Measurements from ENCODE around the gene E2F2. TPM values are rescaled to one million over a fixed set of nuclear protein-coding genes. Genes with fewer than 3 reads are reported as not detected.

The E2F2 gene
- total and polyA plus RNA-seq, 2 of the 4 experiments (the other 2 are of a cell fraction): 0.36 to 0.51 TPM

DNA sequence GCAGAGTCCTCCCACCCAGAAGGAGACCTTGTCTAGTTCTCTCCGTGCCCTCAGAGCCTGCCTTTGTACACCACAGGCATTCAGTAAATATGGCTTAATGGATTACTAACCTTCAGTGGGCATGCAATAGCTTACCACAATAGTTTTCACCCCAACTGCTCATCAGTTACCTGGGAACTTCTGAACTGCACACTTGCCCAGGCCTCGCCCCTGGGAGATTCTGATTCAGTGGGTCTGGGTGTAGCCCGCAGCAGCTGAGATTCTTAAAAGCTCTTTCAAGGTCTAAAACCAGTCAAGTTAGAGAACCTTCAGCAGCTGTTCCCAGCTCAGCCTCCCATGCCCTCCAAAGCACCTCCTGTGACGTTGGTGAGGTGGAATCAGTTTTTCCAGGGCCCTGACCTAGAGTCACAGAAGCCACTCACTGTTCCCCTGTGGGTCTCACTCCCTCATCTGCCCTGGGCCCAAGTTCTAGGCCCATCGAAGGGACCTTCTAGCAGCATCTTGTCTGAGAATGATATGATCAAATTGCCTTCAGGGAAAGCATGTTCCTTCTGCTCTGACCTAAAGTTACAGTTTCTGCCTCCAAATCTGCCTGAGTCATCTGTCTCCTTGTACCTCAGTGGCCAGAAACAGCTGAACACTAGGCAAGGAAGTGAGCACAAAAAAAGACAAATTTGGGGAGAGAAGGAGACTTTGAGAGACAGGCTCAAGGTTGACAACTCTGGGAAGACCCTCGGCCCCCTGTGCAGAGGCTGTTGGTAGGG is 57.8 kb downstream of the E2F2 start (continued):
- TF ChIP-seq, protein P1, sequence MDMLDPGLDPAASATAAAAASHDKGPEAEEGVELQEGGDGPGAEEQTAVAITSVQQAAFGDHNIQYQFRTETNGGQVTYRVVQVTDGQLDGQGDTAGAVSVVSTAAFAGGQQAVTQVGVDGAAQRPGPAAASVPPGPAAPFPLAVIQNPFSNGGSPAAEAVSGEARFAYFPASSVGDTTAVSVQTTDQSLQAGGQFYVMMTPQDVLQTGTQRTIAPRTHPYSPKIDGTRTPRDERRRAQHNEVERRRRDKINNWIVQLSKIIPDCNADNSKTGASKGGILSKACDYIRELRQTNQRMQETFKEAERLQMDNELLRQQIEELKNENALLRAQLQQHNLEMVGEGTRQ (IDR thresholded peaks at IDR 0.05; ENCODE audit: low read depth, low read length): no peak
- TF ChIP-seq POLR2A (IDR thresholded peaks at IDR 0.05; ENCODE audit: low read depth, low read length): no peak

DNA sequence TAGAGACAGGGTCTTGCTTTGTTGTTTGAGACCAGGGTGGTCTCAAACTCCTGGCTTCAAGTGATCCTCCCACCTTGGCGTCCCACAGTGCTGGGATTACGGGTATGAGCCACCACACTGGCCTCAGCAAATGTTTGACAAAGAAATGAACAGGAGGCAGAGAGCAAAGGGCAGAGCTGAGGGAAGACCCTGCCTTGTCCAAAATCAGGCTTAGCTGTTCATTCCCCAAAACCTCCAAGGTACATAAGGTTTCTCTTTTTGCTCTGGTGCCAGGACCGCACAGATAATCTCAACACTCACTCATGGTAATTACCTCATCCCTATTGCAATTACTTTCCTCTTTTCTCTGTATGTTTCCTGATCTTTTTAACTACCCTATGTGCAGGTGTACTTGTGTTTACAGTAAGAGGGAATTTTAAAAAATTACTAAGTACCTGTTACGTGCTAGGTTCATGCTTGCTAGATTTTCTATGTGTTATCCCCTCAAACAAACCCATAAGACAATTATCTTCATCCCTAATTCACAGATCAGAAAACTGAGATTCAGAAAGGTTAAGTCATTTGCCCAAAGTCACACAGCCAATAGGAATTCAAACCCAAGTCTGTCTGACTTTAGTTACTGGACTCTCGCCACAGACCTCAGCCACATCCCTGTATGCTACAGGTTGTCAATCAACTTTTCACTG is 58.5 kb downstream of the E2F2 start:
- in situ Hi-C loops (cut with MboI; ENCODE audit: low sequenced_read_pairs): no loop called here

More for the DNA sequence above, 58.5 kb downstream of the E2F2 start:
- peaks cover 19% of the 10 kb centered on the region for H3K9me1 ChIP-seq (ENCODE audit: insufficient read depth, low read length)
- peaks cover 37% of the 10 kb centered on the region for H4K20me1 ChIP-seq (ENCODE audit: insufficient read depth, low read length)
- H2BK20ac ChIP-seq (ENCODE audit: low read depth, low read length): no peak overlapping the region
- dilution Hi-C loops (cut with HindIII; ENCODE audit: low sequenced_read_pairs, unreplicated experiment) (no loop called here), intact Hi-C loops (cut with micrococcal nuclease) (no loop called here)
- no peak overlapping the region for H4K8ac ChIP-seq (ENCODE audit: low read depth in 2 of 2, low read length in 2 of 2)
- ChIA-PET CTCF (no interaction called here), POLR2A (ENCODE audit: unreplicated experiment) (no interaction called here)
- H3K27me3 ChIP-seq (ENCODE audit: control insufficient read depth, insufficient read depth, low read length): no peaks in the 10 kb centered on the region
- H3K4me1 ChIP-seq (ENCODE audit: control insufficient read depth, insufficient read depth, low read length): peaks cover 18% of the 10 kb centered on the region
- peaks cover 5 to 69% of the 10 kb centered on the region in 2 experiments; a peak in 3 of 4 replicates for H3K79me1 ChIP-seq (ENCODE audit: low read depth in 1 of 2, low read length in 2 of 2)
- WGBS, 2 experiments (ENCODE audit: extremely low coverage in 2 of 2, insufficient read length in 1 of 2): no CpG with 5 or more reads among the region's 5 CpGs
- H3K14ac ChIP-seq (replicated peaks; ENCODE audit: low read depth, low read length): no peak overlapping the region
- no peak overlapping the region for H3K9ac ChIP-seq (ENCODE audit: low read depth, low read length)
- H2AK9ac ChIP-seq (replicated peaks; ENCODE audit: low read depth, low read length, poor library complexity): no peak overlapping the region
- H4K5ac ChIP-seq (ENCODE audit: low read depth, low read length): no peak overlapping the region
- H3K4ac ChIP-seq (ENCODE audit: low read depth, low read length): no peak overlapping the region
- TF ChIP-seq RCOR1 (IDR thresholded peaks at IDR 0.05; ENCODE audit: insufficient replicate concordance, low read length): no peak
- TF ChIP-seq RFX5 (IDR thresholded peaks at IDR 0.05; ENCODE audit: low read depth, low read length): no peak
- H3K18ac ChIP-seq (ENCODE audit: low read depth, low read length): no peak overlapping the region
- no peak overlapping the region for H2AK5ac ChIP-seq (ENCODE audit: low read depth, low read length)
- no peak overlapping the region for H2AFZ ChIP-seq (replicated peaks; ENCODE audit: low read length, poor library complexity)
- 0 out of 2 replicates have a peak, but pooled peaks cover 1% of the 10 kb centered on the region for H3K36me3 ChIP-seq (ENCODE audit: control insufficient read depth, insufficient read depth, low read length)
- no peaks in the 10 kb centered on the region for H3K9me3 ChIP-seq (ENCODE audit: control insufficient read depth, insufficient read depth, low read length)
- ATAC-seq (ENCODE audit: low read depth) (no peak), DNase-seq (no peak)
- no peak overlapping the region for H2BK15ac ChIP-seq (ENCODE audit: low read depth, low read length)
- no TSS peak for BruUV-seq (replicated peaks)
- no peak overlapping the region for H3K23ac ChIP-seq (ENCODE audit: low read depth, low read length)
- H3K56ac ChIP-seq (ENCODE audit: extremely low read depth, insufficient read depth, low read length): no peak overlapping the region
- H2BK5ac ChIP-seq (ENCODE audit: low read depth, low read length, poor library complexity, severe bottlenecking): no peak overlapping the region
- no peak overlapping the region for H4K91ac ChIP-seq (ENCODE audit: insufficient read depth, low read depth, low read length)
- no peak overlapping the region for H3K27ac ChIP-seq (ENCODE audit: insufficient read depth, low read length)
- no peak overlapping the region for H3K4me3 ChIP-seq (ENCODE audit: insufficient read depth, low read depth, low read length)
- H2BK120ac ChIP-seq (ENCODE audit: low read depth, low read length): no peak overlapping the region
- H3K4me2 ChIP-seq (ENCODE audit: low read depth, low read length): no peak overlapping the region

Data from IMR-90 (cell line).